ENCODE results near the gene WAS.

DNA sequence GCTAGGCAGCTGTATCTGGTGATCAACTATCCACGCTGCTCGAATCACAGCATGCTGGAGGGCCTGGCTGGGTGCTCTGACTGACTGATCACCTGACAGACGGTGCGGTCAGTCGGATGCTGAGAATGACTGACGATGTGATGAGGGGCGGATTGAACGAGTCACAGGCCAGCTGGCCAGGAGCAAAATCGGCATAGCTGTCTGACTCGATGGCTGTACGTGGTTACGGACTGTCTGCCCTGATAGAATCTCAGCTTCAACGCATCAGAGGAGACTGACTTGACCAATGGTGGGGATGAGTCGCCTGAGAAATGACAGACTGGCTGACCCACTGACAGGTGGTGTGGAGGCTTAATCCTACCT, 11.9 kb downstream of the WAS start:
- TF ChIP-seq, protein P1, sequence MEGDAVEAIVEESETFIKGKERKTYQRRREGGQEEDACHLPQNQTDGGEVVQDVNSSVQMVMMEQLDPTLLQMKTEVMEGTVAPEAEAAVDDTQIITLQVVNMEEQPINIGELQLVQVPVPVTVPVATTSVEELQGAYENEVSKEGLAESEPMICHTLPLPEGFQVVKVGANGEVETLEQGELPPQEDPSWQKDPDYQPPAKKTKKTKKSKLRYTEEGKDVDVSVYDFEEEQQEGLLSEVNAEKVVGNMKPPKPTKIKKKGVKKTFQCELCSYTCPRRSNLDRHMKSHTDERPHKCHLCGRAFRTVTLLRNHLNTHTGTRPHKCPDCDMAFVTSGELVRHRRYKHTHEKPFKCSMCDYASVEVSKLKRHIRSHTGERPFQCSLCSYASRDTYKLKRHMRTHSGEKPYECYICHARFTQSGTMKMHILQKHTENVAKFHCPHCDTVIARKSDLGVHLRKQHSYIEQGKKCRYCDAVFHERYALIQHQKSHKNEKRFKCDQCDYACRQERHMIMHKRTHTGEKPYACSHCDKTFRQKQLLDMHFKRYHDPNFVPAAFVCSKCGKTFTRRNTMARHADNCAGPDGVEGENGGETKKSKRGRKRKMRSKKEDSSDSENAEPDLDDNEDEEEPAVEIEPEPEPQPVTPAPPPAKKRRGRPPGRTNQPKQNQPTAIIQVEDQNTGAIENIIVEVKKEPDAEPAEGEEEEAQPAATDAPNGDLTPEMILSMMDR (IDR thresholded peaks at IDR 0.05), result no peak
- TF ChIP-seq POLR2AphosphoS5 (IDR thresholded peaks at IDR 0.05; ENCODE audit: low read depth, low read length) (no peak), JUND (IDR thresholded peaks at IDR 0.05) (no peak), NFIC (IDR thresholded peaks at IDR 0.05; ENCODE audit: borderline replicate concordance) (no peak), EZH2phosphoT487 (IDR thresholded peaks at IDR 0.05; ENCODE audit: borderline replicate concordance, low read depth) (no peak), GABPA (IDR thresholded peaks at IDR 0.05; ENCODE audit: low read depth) (no peak), SMC3 (IDR thresholded peaks at IDR 0.05; ENCODE audit: low read depth, low read length) (no peak), CHD2 (IDR thresholded peaks at IDR 0.05; ENCODE audit: low read length, partially characterized antibody) (no peak), FOXM1 (IDR thresholded peaks at IDR 0.05; ENCODE audit: low read depth) (no peak), RFX5 (IDR thresholded peaks at IDR 0.05; ENCODE audit: low read length) (no peak)
- TF ChIP-seq, protein P2, sequence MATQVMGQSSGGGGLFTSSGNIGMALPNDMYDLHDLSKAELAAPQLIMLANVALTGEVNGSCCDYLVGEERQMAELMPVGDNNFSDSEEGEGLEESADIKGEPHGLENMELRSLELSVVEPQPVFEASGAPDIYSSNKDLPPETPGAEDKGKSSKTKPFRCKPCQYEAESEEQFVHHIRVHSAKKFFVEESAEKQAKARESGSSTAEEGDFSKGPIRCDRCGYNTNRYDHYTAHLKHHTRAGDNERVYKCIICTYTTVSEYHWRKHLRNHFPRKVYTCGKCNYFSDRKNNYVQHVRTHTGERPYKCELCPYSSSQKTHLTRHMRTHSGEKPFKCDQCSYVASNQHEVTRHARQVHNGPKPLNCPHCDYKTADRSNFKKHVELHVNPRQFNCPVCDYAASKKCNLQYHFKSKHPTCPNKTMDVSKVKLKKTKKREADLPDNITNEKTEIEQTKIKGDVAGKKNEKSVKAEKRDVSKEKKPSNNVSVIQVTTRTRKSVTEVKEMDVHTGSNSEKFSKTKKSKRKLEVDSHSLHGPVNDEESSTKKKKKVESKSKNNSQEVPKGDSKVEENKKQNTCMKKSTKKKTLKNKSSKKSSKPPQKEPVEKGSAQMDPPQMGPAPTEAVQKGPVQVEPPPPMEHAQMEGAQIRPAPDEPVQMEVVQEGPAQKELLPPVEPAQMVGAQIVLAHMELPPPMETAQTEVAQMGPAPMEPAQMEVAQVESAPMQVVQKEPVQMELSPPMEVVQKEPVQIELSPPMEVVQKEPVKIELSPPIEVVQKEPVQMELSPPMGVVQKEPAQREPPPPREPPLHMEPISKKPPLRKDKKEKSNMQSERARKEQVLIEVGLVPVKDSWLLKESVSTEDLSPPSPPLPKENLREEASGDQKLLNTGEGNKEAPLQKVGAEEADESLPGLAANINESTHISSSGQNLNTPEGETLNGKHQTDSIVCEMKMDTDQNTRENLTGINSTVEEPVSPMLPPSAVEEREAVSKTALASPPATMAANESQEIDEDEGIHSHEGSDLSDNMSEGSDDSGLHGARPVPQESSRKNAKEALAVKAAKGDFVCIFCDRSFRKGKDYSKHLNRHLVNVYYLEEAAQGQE (IDR thresholded peaks at IDR 0.05; ENCODE audit: low read depth, low read length), result no peak
- TF ChIP-seq, protein P3, sequence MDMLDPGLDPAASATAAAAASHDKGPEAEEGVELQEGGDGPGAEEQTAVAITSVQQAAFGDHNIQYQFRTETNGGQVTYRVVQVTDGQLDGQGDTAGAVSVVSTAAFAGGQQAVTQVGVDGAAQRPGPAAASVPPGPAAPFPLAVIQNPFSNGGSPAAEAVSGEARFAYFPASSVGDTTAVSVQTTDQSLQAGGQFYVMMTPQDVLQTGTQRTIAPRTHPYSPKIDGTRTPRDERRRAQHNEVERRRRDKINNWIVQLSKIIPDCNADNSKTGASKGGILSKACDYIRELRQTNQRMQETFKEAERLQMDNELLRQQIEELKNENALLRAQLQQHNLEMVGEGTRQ (IDR thresholded peaks at IDR 0.05; ENCODE audit: borderline replicate concordance, low read depth, low read length), result no peak
- TF ChIP-seq, protein P4, sequence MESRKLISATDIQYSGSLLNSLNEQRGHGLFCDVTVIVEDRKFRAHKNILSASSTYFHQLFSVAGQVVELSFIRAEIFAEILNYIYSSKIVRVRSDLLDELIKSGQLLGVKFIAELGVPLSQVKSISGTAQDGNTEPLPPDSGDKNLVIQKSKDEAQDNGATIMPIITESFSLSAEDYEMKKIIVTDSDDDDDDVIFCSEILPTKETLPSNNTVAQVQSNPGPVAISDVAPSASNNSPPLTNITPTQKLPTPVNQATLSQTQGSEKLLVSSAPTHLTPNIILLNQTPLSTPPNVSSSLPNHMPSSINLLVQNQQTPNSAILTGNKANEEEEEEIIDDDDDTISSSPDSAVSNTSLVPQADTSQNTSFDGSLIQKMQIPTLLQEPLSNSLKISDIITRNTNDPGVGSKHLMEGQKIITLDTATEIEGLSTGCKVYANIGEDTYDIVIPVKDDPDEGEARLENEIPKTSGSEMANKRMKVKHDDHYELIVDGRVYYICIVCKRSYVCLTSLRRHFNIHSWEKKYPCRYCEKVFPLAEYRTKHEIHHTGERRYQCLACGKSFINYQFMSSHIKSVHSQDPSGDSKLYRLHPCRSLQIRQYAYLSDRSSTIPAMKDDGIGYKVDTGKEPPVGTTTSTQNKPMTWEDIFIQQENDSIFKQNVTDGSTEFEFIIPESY (IDR thresholded peaks at IDR 0.05; ENCODE audit: borderline replicate concordance, low read depth), result no peak
